Activated CD8-positive, alpha-beta memory T cell treated with anti-CD3 and anti-CD28 coated beads, Interleukin-2, amount 50 U/mL, for 4 hours (primary cell): ENCODE measurements around the gene PREPL.

ENCODE experiments used
- DNase-seq: peaks from one replicate; pipeline ENCODE4 v3.0.0-alpha.2; 2020

PREPL gene

GRCh38 chr2:44291281-44292248, 69.7 kb downstream of the PREPL start:
- DNase-seq = no peak

DNA sequence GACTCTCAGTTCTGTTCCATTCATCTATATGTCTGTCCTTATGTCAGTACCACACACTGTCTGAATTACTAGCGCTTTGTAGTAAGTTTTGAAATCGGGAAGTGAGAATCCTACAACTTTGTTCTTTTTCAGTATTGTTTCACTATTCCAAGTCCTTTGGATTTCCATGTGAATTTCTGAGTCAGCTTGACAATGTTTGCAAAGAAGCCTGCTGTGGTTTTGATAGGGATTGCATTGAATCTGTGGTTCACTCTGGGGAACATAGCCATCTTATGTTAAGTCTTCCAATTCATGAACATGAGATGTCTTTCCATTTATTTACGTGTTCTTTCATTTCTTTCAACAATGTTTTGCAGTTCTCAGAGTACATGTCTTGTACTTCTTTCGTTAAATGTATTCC, 71.0 kb downstream of the PREPL start:
- DNase-seq = no peak

GRCh38 chr2:44286884-44287638, 74.2 kb downstream of the PREPL start:
- no peak for DNase-seq

GRCh38 chr2:44286119-44286883, 75.0 kb downstream of the PREPL start:
- DNase-seq = no peak

DNA sequence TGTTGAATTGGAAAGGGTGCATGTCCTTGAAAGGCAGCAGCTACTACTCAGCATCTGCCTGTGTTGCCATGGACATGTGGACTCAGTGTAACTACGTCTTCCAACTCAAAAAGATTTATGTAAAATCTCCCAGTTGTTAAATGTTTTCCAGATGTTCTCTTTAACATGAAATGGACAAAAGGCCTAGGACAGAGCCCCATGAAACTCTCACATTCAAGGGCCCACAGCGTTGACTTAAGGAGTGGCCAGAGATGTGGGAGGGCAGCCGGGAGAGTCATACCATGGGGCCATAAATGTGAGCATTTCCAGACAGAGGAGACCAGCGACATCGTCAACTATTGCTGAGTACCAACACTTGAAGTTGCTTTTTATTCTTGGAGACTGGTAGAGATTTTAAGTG, 76.1 kb downstream of the PREPL start:
- no peak for DNase-seq

- no peak for DNase-seq
Observed at GRCh38 chr2:44283116-44283666, 78.1 kb downstream of the PREPL start.

- no peak for DNase-seq
Observed at GRCh38 chr2:44280869-44281268, 80.4 kb downstream of the PREPL start.

- DNase-seq = no peak
Observed at GRCh38 chr2:44277541-44277940, 83.8 kb downstream of the PREPL start.

DNA sequence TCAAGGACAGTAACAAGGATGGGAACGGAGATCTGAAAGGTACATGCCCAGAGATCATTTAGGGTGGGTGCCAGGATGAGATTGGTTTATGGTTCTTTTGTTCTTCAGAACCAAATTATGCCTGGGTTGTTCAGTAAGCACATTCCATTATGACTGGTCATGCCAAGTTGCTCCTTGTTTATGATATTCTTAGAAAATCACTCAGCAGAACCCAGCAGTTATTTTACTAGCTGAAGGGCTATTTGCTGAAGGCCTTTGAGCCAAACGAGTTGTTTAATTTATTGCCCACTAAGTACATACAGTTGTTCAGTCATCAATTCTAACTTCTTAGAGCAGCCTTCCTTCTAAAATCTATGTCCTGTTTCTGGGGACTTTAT, 85.4 kb downstream of the PREPL start:
- no peak for DNase-seq

- no peak for DNase-seq
Observed at GRCh38 chr2:44273596-44273995, 87.7 kb downstream of the PREPL start.

DNA sequence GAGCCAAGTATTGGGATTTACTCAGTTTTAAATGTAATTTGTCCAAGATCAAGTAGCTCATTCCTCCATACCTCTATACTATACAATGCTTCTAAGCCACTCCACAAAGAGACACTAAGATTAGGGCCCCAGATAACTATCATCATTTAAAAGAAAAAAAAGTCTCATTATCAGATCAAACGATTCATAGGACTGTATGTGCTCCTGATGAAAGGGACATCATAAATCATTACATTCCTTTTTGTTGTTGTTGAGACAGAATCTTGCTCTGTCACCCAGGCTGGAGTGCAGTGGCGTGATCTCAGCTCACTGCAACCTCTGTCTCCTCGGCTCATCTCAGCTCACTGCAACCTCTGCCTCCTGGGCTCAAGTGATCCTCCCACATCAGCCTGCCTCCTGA, 88.2 kb downstream of the PREPL start:
- DNase-seq = no peak

DNA sequence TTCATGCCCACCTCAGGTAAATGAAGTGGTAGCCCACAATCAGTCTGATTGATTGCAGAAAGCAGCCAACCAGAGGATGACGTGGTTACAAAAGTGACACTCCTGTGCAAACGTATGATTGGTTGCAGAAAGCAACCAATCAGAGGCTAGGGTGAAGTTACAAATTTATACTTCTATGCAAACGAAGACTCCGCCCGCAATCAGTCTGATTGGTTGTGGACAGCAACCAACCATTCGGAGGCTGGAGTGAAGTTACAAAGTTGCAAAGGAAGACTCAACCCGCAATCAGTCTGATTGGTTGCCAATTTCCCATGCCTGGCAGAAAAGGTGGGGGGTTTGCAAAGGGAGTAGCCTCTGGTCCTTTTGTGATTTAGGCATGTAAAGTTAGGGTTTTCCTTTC, 90.0 kb downstream of the PREPL start:
- DNase-seq = no peak

DNA sequence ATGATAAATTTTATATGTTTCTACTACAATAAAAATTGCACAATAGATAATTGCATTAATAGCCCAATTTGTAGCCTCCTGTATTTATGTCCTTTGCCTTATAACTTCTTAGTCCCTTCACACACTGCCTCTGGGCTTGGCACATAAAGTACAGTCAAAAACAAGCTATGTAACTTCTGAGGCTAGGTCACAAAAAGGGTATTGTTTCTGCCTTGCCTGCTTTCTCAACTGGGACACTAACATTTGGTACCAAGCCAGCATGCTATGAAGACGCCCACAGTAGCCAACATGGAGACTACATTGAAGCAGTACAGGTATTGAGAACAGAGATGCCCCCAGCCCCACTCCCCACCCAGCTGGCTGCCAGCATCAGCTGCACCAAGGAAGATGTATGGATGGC, 91.5 kb downstream of the PREPL start:
- no peak for DNase-seq

DNA sequence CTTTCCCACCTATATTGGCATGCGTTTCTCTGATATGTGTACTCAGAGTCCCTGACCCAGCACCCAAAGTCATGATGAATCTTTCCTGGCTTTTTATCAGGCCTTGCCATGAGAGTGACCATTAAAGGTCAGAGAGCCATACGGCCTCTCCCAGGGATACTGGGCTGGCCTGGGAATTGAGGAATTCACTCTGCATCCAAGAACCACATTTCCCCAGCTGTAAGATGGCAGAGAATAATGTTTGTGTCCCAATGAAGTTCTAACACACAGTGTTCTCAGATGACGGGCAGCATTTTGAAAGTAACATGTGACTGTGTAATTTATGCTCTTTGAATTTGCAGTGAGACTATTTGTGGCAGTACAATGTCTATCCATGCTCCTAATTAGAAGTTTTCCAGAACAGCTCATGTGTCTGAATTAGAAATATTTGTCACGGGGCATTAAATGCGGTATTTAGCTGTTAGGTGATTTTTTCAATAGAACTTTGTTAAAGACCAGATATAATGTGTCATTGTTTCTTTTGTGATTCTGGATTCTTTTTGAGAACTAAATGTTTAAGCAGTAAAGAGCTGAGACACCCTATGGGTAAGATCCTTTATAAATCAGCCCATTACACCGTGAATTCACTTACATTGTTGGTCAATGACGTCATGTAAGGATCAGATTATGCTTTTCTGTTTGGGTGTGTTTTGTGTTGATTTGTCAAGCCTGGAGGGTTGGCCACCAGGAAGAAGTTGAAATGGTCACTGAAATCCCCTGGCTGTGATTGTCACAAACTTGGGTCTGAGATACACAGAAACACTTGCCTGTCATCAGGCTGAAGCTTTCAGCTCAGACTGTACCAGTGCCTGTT, 93.3 kb downstream of the PREPL start:
- DNase-seq = no peak
